Uterus (tissue), 2 donors: ENCODE results near the gene BRICD5.

Source experiments
- POLR2A ChIP-seq, 2 donors: fragments of 450-650 bp; IDR thresholded peaks; one replicate each; pipeline ENCODE4 v1.6.1; 2016; ENCODE audit warnings: antibody characterized with exemption in 2 of 2, mild to moderate bottlenecking in 1 of 2, moderate library complexity in 1 of 2
- TF ChIP-seq, protein P1 (sequence below), 4 experiments: fragments of 200-600 bp in 2 of 4; fragments of 450-650 bp in 2 of 4; sonication (generic) in 2 of 4; IDR thresholded peaks; one replicate each; pipeline ENCODE4 v1.5.1; 2016 to 2019; ENCODE audit warnings: antibody characterized with exemption in 4 of 4, mild to moderate bottlenecking in 2 of 4, moderate library complexity in 1 of 4

DNA sequence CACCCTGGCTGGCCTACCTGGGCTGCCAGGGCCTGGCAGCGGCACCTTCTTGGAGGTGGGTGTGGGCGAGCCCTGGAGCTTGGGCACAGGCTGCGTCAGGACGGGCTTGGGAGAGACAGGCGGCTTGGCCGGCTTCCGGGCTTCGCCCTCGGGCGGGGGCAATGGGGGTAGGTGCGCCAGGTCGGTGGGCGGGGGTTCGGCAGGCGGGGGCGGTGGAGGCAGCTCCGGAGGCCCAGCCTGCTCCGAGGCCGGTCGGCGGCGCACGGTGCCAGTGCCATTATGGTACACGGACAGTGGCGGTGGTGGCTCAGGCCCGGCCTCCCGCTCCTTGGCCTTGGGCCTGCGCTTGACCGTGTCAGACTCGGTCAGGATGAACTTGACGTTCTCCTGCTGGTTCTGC, 31.1 kb downstream of the BRICD5 start:
- TF ChIP-seq, protein P1, sequence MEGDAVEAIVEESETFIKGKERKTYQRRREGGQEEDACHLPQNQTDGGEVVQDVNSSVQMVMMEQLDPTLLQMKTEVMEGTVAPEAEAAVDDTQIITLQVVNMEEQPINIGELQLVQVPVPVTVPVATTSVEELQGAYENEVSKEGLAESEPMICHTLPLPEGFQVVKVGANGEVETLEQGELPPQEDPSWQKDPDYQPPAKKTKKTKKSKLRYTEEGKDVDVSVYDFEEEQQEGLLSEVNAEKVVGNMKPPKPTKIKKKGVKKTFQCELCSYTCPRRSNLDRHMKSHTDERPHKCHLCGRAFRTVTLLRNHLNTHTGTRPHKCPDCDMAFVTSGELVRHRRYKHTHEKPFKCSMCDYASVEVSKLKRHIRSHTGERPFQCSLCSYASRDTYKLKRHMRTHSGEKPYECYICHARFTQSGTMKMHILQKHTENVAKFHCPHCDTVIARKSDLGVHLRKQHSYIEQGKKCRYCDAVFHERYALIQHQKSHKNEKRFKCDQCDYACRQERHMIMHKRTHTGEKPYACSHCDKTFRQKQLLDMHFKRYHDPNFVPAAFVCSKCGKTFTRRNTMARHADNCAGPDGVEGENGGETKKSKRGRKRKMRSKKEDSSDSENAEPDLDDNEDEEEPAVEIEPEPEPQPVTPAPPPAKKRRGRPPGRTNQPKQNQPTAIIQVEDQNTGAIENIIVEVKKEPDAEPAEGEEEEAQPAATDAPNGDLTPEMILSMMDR (IDR thresholded peaks at IDR 0.05): no peak
- TF ChIP-seq POLR2A (IDR thresholded peaks at IDR 0.05): no peak
